Stimulated activated CD4-positive, alpha-beta T cell treated with anti-CD3 and anti-CD28 coated beads, Interleukin-15, amount 100 ng/mL, for 48 hours (primary cell): ENCODE data around the gene TMEM140.
"Not testable (repeated sequence)": the region's sequence is repeated elsewhere in the genome, so short reads cannot be mapped to it uniquely, and the experiment has no call there.

Experiments
- DNase-seq, 2 donors: peaks; one replicate each; pipeline ENCODE4 v3.0.0-alpha.2; 2020; ENCODE audit warnings: low read depth in 2 of 2

The TMEM140 gene

GRCh38 chr7:135173916-135174315 is 26.0 kb downstream of the TMEM140 start:
- DNase-seq, result not testable (repeated sequence)

- no peak for DNase-seq
Observed at GRCh38 chr7:135174941-135175340, 27.1 kb downstream of the TMEM140 start.

GRCh38 chr7:135175931-135176330 is 28.1 kb downstream of the TMEM140 start:
- DNase-seq, result no peak

- DNase-seq, result no peak
Observed at GRCh38 chr7:135177028-135177696, 29.3 kb downstream of the TMEM140 start.

- no peak for DNase-seq
Observed at GRCh38 chr7:135178364-135178763, 30.5 kb downstream of the TMEM140 start.

GRCh38 chr7:135179321-135179925 is 31.6 kb downstream of the TMEM140 start:
- no peak for DNase-seq

GRCh38 chr7:135180122-135180521 is 32.2 kb downstream of the TMEM140 start:
- no peak for DNase-seq

- DNase-seq, result no peak
Observed at GRCh38 chr7:135181261-135181928, 33.5 kb downstream of the TMEM140 start.

GRCh38 chr7:135181929-135182678 is 34.2 kb downstream of the TMEM140 start:
- DNase-seq, result no peak

GRCh38 chr7:135183478-135183877 is 35.6 kb downstream of the TMEM140 start:
- DNase-seq, result no peak

- no peak for DNase-seq
Observed at GRCh38 chr7:135184254-135184841, 36.5 kb downstream of the TMEM140 start.

- DNase-seq, result no peak
Observed at GRCh38 chr7:135185471-135186260, 37.8 kb downstream of the TMEM140 start.

- DNase-seq, result no peak
Observed at GRCh38 chr7:135186261-135186540, 38.3 kb downstream of the TMEM140 start.

- no peak for DNase-seq
Observed at GRCh38 chr7:135186841-135187253, 39.0 kb downstream of the TMEM140 start.

- no peak for DNase-seq
Observed at GRCh38 chr7:135188298-135188984, 40.6 kb downstream of the TMEM140 start.

GRCh38 chr7:135189221-135189662 is 41.4 kb downstream of the TMEM140 start:
- DNase-seq, result no peak

GRCh38 chr7:135189961-135190360 is 42.1 kb downstream of the TMEM140 start:
- DNase-seq, result no peak

GRCh38 chr7:135190703-135191102 is 42.8 kb downstream of the TMEM140 start:
- no peak for DNase-seq

GRCh38 chr7:135192914-135193536 is 45.2 kb downstream of the TMEM140 start:
- no peak for DNase-seq

- no peak for DNase-seq
Observed at GRCh38 chr7:135193615-135194081, 45.8 kb downstream of the TMEM140 start.
